22Rv1 (cell line): ENCODE data around the gene AGAP3.

Source experiments
- CTCF ChIP-seq: fragments of 450-650 bp; IDR thresholded peaks from 2 replicates; pipeline ENCODE4 v1.5.1; 2017; ENCODE audit warnings: mild to moderate bottlenecking
- ZFX ChIP-seq: fragments of 450-650 bp; IDR thresholded peaks from 2 replicates; pipeline ENCODE4 v1.6.1; 2017; ENCODE audit warnings: antibody characterized with exemption, borderline replicate concordance

- TF ChIP-seq CTCF (no peak), ZFX (no peak)
Observed at GRCh38 chr7:151192002-151192539, 105.8 kb downstream of the AGAP3 start.
